ENCODE measurements around the gene DGCR2.
"Not testable (repeated sequence)": the region's sequence is repeated elsewhere in the genome, so short reads cannot be mapped to it uniquely, and the experiment has no call there.

Gene DGCR2

DNA sequence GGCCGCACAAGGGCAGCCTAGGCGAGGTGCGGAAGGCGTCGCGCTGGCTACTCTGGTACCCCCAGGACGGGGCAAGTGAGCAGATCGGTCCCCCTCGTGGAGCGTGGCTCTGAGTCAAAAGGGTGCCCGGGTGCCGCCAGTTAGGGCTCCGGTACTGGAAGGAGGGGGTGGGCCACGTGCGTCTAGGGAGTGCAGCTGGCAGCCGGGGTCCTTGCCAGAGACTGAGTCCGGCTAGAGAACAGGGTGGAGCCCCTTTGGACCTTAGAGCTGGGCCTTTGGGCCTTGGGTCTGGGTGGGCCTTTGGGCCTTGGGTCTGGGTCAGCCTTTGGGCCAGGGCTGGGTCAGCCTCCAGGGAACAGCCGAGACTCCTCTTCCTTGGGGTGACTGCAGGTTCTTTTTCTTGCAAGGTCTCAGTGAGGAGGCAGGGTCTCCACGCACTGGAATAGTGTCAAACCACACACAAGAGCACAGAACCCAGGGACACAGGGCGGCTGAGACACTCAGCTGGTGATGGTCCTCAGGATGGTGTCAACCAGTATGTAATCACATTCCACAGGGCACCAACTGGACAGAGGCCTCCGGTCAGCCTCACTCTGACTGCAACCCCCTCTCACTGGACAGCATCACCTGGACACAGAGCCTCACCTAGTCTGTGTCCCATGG is 91.9 kb downstream of the DGCR2 start:
- not testable (repeated sequence) for ATAC-seq, DNase-seq

DNA sequence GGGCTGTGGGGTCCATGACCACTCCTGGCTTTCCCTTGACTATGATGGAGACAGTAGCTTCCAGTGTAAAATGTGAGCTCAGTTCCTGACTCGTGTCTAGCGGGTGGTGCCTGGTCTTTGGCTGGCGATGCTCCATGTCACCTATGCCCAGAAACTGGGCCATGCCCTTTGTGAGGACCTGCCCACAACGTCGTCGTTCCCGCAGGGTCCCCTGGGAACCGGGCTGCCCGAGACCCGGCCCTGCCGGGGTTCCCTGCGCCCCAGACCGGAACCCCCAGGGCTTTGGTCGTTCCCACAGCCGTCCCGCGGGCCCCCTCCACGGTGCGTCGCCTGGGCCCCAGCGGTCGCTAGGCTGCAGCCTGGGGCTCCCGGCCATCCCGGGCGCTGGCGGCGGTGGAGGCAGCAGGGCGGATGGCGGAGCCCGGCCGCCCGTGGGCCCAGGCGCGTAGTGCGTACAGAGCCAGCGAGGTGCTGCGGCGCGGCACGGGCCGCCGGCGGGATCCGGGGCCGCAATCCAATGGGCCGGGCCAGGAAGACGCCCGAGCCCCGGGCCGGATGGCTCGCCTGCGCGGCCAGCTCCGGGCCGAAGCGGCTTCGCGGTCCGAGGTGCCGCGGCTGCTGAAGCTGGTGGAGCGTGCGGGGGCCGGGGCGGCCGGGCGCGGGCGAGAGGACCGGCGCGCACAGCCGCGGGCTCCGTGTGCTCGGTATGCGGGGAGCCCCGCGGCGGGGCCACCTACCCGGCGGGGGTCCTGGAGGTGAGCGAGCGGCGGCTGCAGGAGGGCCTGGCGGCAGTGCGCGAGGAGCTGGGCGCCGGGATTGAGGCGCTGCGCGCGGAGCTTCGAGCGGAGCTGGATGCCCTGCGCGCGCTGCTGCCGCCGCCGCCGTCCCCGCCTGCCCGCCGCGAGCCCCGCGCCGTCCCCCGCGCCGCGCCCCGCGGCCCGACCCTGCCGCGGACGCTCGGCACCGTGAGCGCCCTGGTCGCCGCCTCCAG is 92.8 kb downstream of the DGCR2 start:
- ATAC-seq, DNase-seq: not testable (repeated sequence)

DNA sequence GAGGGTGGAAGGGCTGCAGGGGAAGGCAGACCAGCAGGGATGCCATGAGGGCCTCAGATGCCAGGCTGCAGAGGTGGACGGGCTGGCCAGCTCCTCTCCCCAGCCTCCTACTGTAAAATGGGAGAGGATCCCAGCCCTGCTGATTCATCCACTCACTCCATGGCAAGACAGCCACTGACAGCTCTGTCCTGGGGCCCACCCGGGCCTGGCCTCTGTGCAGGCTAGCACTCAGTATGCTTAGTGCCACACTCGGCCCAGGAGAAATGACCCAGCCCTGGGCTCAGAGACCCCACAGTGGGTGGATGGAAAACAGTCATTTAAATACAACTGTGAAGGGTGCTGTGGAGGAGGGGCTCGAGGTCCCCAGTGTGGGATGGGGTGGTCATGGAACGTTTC is 94.2 kb downstream of the DGCR2 start:
- DNase-seq, ATAC-seq: not testable (repeated sequence)

DNA sequence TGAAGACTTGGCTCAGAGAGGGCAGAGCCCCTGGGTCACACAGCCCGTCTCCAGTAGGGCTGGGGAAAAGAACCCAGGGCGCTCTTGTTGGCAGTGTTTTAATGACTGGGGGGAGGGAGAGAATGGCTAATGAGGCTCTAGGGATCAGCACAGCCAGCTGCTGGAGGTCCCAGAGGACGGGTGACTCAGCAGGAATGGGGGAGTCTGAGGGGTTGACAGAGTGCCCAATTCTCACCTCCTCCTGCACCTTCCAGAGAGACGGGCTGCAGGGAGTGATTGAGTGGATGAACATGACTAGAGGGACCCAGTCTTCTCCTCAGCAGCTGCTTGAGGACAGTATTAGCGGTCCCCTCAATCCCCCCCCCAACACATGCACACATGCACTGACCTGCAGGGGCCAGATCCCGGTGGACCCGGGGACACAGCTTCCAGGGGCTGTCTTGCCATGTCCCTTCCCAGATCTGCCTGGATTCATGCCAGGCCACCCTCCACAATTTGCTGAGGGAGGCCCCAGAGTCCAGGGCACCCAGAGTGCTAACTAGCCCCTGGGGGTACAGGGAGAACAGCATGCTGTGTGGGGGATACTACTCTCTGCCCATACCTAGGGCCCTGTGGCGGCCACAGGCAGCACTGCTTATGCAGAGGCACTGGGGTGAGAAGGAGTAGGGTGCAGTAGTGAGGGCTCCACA is 94.7 kb downstream of the DGCR2 start:
- not testable (repeated sequence) for DNase-seq, ATAC-seq

DNA sequence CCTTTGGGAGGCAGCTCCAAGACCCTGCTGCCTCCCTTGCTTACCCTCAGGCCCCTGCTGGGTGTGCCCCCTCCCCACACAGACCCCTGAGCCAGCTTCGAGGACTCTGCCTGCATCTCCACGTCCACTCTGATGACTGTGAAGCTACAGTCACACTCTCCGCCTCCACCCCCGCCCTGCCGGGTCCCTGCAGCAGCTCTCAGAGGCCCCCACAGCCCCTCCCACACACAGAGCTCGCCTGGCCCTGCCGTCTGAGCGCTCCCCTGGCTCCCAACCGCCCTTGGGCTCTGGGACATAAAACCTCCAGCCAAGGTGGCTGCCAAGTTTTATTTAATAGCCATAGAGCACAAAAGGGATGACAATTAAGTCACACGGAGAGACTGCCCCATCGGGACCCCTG is 96.1 kb downstream of the DGCR2 start:
- DNase-seq, ATAC-seq: not testable (repeated sequence)

DNA sequence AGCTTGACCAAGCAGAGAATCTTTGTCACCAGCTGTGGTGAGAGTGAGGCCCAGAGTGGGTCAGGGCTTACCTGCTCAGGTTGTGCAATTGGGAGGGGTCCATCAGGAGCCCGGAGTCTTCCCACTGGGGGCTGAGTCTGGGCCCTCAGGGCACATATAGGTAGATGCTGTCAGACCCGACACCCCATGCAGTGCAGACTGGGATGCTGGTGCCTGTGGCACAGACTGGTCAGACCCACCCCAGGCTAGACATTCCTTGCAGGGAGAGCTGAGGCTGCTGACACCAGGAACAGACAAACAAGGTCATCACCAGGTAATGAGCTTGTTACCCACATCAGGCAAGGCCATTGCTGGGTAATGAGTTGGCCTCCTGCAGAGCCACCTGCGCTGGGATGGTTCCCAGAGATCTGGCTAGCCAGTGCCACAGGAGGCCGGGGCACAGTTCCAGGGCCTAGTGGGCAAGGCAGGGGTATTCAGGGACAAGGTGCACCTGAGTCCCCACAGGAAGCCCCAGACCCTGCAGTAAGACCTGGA is 97.2 kb downstream of the DGCR2 start:
- ATAC-seq, DNase-seq: not testable (repeated sequence)

DNA sequence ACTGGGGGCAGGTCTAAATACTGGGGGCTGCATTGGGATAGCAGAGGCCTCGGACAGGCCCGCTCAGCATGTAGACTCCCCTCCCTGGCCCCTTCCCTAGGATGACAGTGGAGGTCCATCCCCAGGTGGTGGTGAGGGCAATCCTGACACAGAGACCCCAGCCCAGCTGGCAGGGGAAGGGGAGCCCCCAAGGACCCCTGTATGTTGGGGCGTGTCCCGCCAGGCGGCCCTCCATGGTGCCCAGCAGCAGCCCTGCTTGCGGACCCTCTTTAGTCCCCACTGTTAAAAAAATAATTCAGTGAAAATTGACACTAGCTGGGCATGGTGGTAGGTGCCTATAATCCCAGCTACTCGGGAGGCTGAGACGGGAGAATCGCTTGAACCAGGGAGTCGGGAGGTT is 98.3 kb downstream of the DGCR2 start:
- not testable (repeated sequence) for DNase-seq, ATAC-seq

DNA sequence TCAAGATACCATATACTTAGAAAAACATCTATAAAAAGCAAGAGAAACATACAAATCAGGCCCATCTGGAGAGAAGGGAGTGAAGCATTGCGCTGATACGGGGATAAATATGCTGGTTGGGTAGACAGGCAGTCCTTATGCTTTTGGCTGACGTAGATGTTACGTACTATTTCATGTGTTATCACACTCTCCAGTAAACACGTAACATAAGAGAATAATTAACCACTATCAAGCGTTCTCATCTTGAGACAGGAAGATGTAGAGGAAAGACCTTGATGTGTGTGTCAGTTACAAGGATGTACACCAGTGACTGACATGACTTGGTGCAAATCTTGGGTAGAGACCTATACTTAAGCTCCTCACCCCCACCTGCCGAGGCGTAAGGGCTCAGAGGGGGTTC is 99.5 kb downstream of the DGCR2 start:
- DNase-seq, result no peak
- no peak for ATAC-seq

DNA sequence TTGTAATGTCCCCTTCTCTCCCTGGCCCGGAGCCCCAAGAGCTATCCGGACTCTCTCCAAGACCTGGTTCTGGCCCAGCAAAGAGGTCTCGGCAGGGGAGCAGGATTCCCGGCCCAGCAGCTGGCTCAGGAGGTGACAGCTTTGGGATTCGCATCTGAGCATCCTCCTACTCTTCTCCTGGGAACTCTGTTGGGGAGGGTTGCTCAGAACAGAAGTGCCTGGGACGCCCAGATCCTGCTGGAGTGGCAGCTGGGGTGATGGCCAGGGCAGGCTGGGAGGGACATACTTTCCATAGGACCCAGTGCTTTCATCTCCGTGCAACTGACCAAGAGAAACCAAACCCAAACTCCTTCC is 102.6 kb downstream of the DGCR2 start:
- ATAC-seq (no peak), DNase-seq (no peak)

DNA sequence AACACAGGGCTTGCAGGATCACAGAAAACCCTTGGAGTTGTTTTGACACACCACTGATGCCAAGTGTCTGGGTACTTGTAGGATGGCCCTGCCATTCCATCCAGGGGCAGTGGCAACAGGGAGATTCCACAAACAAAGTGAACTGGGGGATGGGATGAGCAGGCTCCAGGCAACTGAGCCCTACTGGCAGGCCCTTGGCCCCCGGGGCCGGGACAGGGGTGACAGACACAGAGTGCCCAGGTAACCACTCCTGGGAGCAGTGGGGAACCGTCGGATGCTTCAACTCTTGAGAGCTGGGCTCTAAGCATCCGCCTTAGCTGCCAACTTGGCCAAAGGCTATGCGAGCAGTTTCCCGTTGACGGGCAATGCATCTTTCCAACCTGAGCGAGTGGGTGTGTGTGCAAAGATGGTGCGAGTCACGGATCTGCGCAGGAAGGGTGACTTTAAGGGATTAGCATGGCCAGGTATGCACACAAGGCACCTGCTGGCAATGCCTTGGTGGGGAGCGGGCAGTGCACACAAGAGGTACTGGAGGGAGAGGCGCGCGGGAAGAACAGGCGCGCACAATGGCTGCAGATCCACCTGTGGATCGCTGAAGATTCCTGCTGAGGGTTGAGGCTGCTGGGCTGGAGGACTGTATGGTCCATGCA is 103.1 kb downstream of the DGCR2 start:
- DNase-seq (no peak), ATAC-seq (no peak)

DNA sequence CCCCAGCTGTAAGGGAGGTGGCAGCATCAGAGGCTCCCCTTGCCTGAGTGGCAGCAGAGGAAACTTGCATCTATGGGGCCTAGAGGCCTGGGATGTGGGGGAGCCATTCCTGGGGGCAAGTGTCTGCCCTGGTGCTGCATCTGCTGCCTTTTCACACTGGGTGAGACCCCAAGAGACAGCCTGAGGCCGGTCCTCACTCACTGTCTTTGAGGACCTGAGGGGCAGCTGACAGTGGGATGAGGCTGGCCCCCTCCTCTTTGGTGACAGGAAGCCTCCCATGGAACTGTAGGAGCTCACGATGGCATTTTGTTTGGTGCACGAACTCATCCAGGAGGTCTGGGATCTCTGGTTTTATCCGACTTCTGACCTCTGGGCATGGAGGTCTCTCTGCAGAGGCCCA is 104.0 kb downstream of the DGCR2 start:
- ATAC-seq (no peak), DNase-seq (no peak)

DNA sequence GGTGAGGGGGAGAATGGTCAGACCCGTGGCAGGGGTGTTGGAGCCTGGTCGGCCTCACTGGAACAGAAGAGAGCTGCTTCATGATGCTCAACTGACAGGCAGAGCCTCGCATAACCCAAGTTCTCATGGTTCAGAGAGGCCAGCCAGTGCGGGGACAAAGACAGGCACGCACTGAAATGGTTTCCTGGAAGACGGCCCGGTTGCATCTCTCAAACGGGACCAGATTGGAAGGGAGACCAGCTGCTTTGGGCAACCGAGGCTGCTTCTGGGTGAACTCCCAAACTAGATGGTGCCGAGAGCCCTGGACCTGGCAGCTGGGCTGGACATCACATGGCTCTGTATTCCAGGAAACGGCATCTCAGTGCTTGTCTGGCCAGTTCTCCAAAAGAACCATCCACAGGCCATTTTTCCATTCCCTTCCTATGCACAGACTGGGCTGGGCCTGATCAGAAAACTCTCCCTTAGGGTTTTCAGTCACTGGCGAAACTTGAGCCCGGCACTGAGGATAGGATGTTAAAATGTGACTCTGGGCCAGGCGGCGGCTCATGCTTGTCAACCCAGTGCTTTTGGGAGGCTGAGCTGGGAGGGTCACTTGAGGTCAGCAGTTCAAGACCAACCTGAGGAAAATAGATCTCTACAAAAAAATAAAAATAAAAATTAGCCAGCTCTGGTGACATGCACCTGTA is 106.0 kb downstream of the DGCR2 start:
- DNase-seq (no peak), ATAC-seq (no peak)

DNA sequence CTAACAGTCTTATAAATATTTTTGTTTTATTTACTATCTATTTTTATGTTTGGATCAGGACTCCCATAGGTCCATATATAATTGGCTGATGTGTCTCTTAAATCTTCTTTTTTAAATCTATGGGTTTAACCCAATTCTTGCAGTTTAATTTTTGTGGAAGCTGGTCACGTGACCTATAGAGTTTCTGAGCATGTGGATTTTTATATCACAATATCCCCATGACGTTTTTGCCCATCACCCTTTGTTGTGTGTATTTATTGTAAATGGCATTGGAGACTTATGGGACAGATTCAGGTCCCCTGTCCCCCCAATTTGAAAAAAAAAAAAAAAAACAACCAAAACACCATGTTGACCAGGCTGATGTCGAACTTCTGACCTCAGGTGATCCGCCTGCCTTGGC is 107.3 kb downstream of the DGCR2 start:
- no peak for ATAC-seq
- no peak for DNase-seq

DNA sequence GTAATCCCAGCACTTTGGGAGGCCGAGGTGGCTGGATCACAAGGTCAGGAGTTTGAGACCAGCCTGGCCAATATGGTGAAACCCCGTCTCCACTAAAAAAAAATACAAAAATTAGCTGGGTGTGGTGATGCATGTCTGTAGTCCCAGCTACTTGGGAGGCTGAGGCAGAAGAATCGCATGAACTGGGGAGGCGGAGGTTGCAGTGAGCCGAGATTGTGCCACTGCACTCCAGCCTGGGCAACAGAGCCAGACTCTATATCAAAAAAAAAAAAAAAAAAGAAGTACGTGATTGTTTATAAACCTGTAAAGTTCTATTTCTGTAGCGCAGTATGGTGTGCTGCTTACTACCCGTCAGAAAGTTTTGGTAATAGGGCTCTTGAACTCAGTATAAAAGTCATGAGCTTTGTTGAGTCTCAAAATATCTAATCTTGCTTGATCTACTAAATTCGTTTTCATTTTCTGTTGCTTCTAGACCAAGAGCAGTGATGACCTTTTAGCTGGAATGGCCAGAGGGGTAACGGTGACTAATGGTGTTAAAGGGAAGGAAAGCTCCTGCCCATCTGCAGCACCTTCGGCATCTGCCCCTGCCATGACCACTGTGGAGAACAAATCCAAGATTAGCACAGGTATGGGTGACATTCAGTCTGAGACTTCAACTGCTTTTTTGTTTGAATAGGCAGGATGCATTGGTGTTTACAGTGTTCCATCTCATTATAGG is 108.2 kb downstream of the DGCR2 start:
- not testable (repeated sequence) for DNase-seq, ATAC-seq

DNA sequence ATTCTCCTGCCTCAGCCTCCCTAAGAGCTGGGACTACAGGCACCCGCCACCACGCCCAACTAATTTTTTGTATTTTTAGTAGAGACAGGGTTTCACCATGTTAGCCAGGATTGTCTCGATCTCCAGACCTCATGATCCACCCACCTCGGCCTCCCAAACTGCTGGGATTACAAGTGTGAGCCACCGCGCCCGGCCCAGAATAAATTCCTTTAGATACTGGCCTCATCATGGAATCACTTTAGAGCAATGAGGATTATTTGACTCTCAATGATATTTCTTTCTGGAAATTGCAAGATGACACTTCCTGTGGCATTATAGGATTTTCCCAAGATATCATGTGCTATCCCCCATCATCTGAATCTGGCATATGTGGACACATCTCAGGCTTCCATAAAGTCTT is 108.8 kb downstream of the DGCR2 start:
- not testable (repeated sequence) for DNase-seq, ATAC-seq

DNA sequence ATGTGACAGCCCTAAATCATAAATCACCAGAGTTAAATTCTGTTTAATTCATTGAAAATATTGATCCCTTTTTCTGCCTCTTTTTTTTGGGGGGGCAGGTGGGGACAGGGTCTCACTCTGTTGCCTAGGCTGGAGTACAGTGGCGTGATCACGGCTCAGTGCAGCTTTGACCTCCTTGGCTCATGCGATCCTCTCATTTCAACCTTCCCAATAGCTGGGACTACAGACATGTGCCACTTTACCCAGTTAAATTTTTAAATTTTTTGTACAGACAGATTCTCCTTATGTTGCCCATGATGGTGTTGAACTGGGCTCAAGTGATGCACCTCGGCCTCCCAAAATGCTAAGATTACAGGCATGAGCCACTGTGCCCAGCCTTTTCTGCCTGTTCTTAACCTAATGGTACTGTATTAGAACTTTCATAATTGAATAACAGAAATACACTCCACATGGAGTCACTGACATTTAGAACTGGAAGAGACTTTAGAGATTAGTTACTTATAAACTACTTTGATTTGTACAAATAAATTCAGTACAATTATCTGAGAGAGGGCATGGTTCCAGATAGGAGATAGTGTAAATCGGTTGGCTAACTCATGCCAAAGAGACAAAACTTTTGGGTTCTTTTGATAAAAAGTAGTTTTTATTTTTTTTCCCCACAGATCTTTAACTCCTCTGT is 109.8 kb downstream of the DGCR2 start:
- no peak for DNase-seq
- no peak for ATAC-seq

DNA sequence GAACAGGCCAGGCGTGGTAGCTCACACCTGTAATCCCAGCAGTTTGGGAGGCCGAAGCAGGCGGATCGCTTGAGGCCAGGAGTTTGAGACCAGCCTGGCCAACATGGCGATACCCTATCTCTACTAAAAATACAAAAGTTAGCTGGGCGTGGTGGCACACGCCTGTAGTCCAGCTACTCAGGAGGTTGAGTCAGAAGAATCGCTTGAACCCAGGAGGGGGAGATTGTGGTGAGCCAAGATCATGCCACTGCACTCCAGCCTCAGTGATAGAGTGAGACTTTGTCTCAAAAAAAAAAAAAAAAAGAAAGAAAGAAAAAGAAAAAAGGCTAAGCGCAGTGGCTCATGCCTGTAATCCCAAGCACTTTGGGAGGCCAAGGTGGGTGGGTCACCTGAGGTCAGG is 110.6 kb downstream of the DGCR2 start:
- not testable (repeated sequence) for DNase-seq, ATAC-seq

DNA sequence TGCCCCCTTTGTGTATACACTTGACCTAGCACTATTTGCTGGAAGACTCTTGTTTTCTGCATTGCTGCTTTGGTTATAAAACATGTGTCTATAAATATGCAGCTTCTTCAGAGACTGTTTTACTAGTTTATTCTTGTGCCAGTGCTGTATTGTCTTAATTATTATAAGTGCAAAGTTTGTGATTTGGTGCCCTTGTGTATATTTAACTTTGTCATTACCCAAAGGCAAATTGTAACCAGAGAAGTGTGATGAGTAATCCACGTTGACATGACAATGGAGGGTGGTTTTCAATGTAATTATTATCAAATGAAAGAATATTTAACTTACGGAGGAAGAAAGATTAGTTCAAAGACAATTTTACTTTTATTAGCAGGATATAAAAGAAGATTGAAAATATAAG is 111.1 kb downstream of the DGCR2 start:
- ATAC-seq, result no peak
- DNase-seq, result no peak

DNA sequence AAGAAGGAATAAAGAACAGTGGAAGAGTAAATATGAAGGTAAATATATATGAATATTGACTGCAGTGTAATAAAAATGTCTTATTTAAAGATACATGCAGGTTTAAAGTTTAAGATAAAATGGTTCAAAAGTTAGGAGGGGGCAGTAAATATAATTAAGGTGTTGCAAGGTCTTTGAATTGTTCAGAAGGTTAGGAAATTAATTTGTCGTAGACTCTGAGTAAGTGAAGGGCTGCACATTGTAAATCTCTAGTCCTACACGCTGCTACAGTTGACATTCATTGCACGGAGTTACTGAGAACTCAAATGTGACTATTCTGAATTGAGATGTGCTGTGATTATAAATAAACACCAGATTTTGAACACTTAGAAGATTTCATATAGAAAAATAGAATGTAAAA is 116.3 kb downstream of the DGCR2 start:
- DNase-seq, result no peak

DNA sequence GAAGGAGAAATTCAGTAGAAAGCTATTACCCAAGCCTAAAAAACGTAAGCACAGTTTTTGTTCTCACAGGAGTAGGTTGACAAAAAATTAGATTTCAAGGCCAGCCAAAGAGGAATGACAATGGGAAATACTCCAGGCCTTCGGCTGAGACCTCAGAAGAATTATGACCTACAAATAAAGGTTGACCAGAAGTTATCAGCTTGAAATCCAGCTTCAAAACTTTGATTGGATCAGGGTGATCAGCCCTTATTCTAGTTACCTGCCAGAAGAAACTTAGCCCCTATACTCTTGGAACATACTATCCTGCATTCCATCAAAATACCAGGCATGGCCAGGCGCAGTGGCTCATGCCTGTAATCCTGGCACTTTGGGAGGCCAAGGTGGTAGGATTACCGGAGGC is 117.7 kb downstream of the DGCR2 start:
- ATAC-seq (no peak), DNase-seq (no peak)

More for the DNA sequence above, 116.3 kb downstream of the DGCR2 start:
- ATAC-seq, result no peak

All from stimulated activated naive CD8-positive, alpha-beta T cell treated with anti-CD3 and anti-CD28 coated beads, Interleukin-15, Interleukin-2, amounts not matched to agents 100 U/mL and 50 U/mL, for 24 hours (primary cell).